GM12878 (cell line): ENCODE results near the gene MLKL. TPM values are rescaled to one million over a fixed set of nuclear protein-coding genes. Genes with fewer than 3 reads are reported as not detected.

ENCODE experiments used
- ATAC-seq: fragments of 200-7000 bp; cut with Tn5 transposase; 3 replicates; pipeline ENCODE4 v1.9.1; 2020; ENCODE audit warnings: mild to moderate bottlenecking, moderate library complexity
- BruUV-seq: library from RNA; stranded (reverse); fragments of 400-500 nt; replicated peaks from 2 replicates; lab custom pipeline; 2021; lab: Mats Ljungman, UMichigan
- CTCF ChIA-PET: fragments of 300-600 bp; sonication (Branson Sonifier 250); formaldehyde crosslinking; extraction: SDS; loops from one replicate; lab custom pipeline; 2021; ENCODE audit warnings: inconsistent platforms; lab: Yijun Ruan, JAX
- POLR2A ChIA-PET: fragments of 350-600 bp; formaldehyde crosslinking; extraction: SDS; loops from one replicate; lab custom pipeline; 2021; ENCODE audit warnings: inconsistent platforms; lab: Charles Lee
- RAD21 ChIA-PET: fragments of 300-600 bp; sonication (Branson Sonifier 250); formaldehyde crosslinking; loops from one replicate; lab custom pipeline; 2023; ENCODE audit warnings: antibody characterized with exemption; ENCODE audit not compliant: unreplicated experiment; lab: Charles Lee
- SMC1A ChIA-PET: fragments of 300-600 bp; sonication (Branson Sonifier 250); formaldehyde crosslinking; loops from one replicate; lab custom pipeline; 2023; ENCODE audit not compliant: unreplicated experiment, uncharacterized antibody; lab: Charles Lee
- DNase-seq: peaks from one replicate; pipeline ENCODE4 v3.0.0-alpha.2; 2011; ENCODE audit warnings: low read depth, low spot score
- FAIRE-seq: peaks from 3 replicates; lab custom pipeline; 2011; peaks lifted over from hg19 to GRCh38; lab: Jason Lieb, UNC
- H2AFZ ChIP-seq: 2 replicates; pipeline ENCODE4 v1.6.0; 2011; ENCODE audit warnings: low read depth, low read length, control low read depth; ENCODE audit not compliant: control insufficient read depth
- H3K27ac ChIP-seq: 2 replicates; pipeline ENCODE4 v1.5.1; 2011; ENCODE audit warnings: control low read depth; ENCODE audit not compliant: control insufficient read depth, insufficient read depth
- H3K27me3 ChIP-seq, 2 experiments: replicated peaks in 1 of 2; 2 replicates each; pipeline versions ENCODE4 v1.6.0 to v1.6.1; 2011; ENCODE audit warnings: low read length in 1 of 2; ENCODE audit not compliant: control insufficient read depth in 2 of 2, insufficient read depth in 2 of 2
- H3K36me3 ChIP-seq, 2 experiments: 2 replicates each; pipeline ENCODE4 v1.5.1; 2011; ENCODE audit warnings: low read length in 1 of 2; ENCODE audit not compliant: control insufficient read depth in 2 of 2, insufficient read depth in 2 of 2
- H3K4me1 ChIP-seq: 2 replicates; pipeline ENCODE4 v1.6.1; 2011; ENCODE audit warnings: mild to moderate bottlenecking, low read length, moderate library complexity, mixed read lengths; ENCODE audit not compliant: control insufficient read depth, insufficient read depth
- H3K4me2 ChIP-seq: 2 replicates; pipeline ENCODE4 v1.6.0; 2011; ENCODE audit warnings: control low read depth; ENCODE audit not compliant: control insufficient read depth, insufficient read depth
- H3K4me3 ChIP-seq: fragments of 200-600 bp; sonication (generic); 2 replicates; pipeline ENCODE4 v1.5.1; 2016
- H3K79me2 ChIP-seq: 2 replicates; pipeline ENCODE4 v1.6.0; 2011; ENCODE audit warnings: low read length; ENCODE audit not compliant: control insufficient read depth, insufficient read depth
- H3K9ac ChIP-seq: 2 replicates; pipeline ENCODE4 v1.8.0; 2011; ENCODE audit warnings: low read length, control low read depth, mixed read lengths; ENCODE audit not compliant: control insufficient read depth, insufficient read depth
- H3K9me3 ChIP-seq: replicated peaks from 3 replicates; pipeline ENCODE4 v1.5.1; 2011; ENCODE audit warnings: mild to moderate bottlenecking, low read length; ENCODE audit not compliant: control insufficient read depth, insufficient read depth
- H4K20me1 ChIP-seq: 2 replicates; pipeline ENCODE4 v1.6.0; 2011; ENCODE audit not compliant: control insufficient read depth, insufficient read depth
- BACH1 ChIP-seq: fragments of 450-650 bp; IDR thresholded peaks from 2 replicates; pipeline ENCODE4 v1.6.1; 2017; ENCODE audit warnings: mild to moderate bottlenecking, borderline replicate concordance
- BHLHE40 ChIP-seq, 2 experiments: fragments of 450-650 bp in 1 of 2; IDR thresholded peaks; 2 replicates each; pipeline ENCODE4 v1.6.1; 2011 to 2017; ENCODE audit warnings: low read depth in 2 of 2, borderline replicate concordance in 1 of 2, improper control_type of control experiment in 1 of 2, low read length in 1 of 2, mild to moderate bottlenecking in 1 of 2
- CHD4 ChIP-seq: fragments of 200-600 bp; sonication (generic); IDR thresholded peaks from 2 replicates; pipeline ENCODE4 v1.6.1; 2016; ENCODE audit warnings: mild to moderate bottlenecking
- HCFC1 ChIP-seq: fragments of 150-350 bp; IDR thresholded peaks from 2 replicates; pipeline ENCODE4 v1.6.1; 2014; ENCODE audit warnings: low read length
- IRF5 ChIP-seq: fragments of 450-650 bp; IDR thresholded peaks from 2 replicates; pipeline ENCODE4 v1.6.1; 2017; ENCODE audit warnings: borderline replicate concordance
- NFYB ChIP-seq: IDR thresholded peaks from 2 replicates; pipeline ENCODE4 v1.6.1; 2011; ENCODE audit warnings: low read depth, mild to moderate bottlenecking, low read length, improper control_type of control experiment, moderate library complexity; ENCODE audit not compliant: insufficient read depth
- NR2C1 ChIP-seq: fragments of 450-650 bp; IDR thresholded peaks from 2 replicates; pipeline ENCODE4 v1.6.1; 2017; ENCODE audit warnings: antibody characterized with exemption, mild to moderate bottlenecking, moderate library complexity
- REST ChIP-seq: IDR thresholded peaks from 2 replicates; pipeline ENCODE4 v1.6.1; 2012; ENCODE audit warnings: mild to moderate bottlenecking, low read depth, low read length
- SIX5 ChIP-seq: IDR thresholded peaks from 2 replicates; pipeline ENCODE4 v1.6.1; 2011; ENCODE audit warnings: mild to moderate bottlenecking, low read depth, low read length, moderate library complexity; ENCODE audit not compliant: severe bottlenecking
- SREBF1 ChIP-seq: IDR thresholded peaks from 2 replicates; pipeline ENCODE4 v1.6.1; 2012; ENCODE audit warnings: mild to moderate bottlenecking, low read length
- TARDBP ChIP-seq: IDR thresholded peaks from 2 replicates; pipeline ENCODE4 v1.6.1; 2016; ENCODE audit warnings: borderline replicate concordance
- WGBS: methylation state at CpG from one replicate; pipeline ENCODE4 v1.1.6; 2016; ENCODE audit warnings: low lambda C conversion rate; ENCODE audit not compliant: insufficient replicate concordance, insufficient coverage; ENCODE audit errors: missing lambda C conversion rate; 5-methylcytosine and 5-hydroxymethylcytosine counted together
- in situ Hi-C: fragments of 300-500 bp; cut with MboI; formaldehyde crosslinking; loops from 9 replicates; pipeline ENCODE4 v1.14.3; 2018; ENCODE audit warnings: mixed read lengths
- intact Hi-C: fragments of 100-400 bp; cut with micrococcal nuclease; formaldehyde crosslinking; loops from one replicate; pipeline ENCODE4 v1.14.2; 2022; ENCODE audit not compliant: unreplicated experiment
- polyA plus RNA-seq, 11 experiments: library from polyadenylated mRNA; depleted of rRNA in 4 of 11; unstranded in 6 of 11; stranded (reverse) in 5 of 11; fragments of >200 nt; fragmentation: Nextera tagmentation in 4 of 11; fragmentation: Illumina TruSeq in 1 of 11; extraction: Ambion mirVana in 4 of 11; extraction: Trizol in 1 of 11; gene quantifications; 1 replicate in 1 of 11; 2 replicates in 10 of 11; pipeline versions ENCODE4 v1.2.1 to v1.2.3, GENCODE V29; 2011 to 2016; ENCODE audit warnings: inconsistent platforms in 2 of 11, missing spikeins in 2 of 11, low read depth in 1 of 11
- total RNA-seq, 4 experiments: library from RNA; depleted of rRNA in 3 of 4; stranded (reverse); fragments of >200 nt in 3 of 4; fragmentation: Illumina TruSeq in 1 of 4; extraction: Trizol in 1 of 4; gene quantifications; 2 replicates each; pipeline versions ENCODE4 v1.2.1 to v1.2.3, GENCODE V29; 2013 to 2021
- TF ChIP-seq, protein P1 (sequence below): fragments of 450-650 bp; IDR thresholded peaks from 2 replicates; pipeline ENCODE4 v1.6.1; 2017; ENCODE audit warnings: low read depth, mild to moderate bottlenecking, moderate library complexity
- TF ChIP-seq, protein P2 (sequence below): IDR thresholded peaks from 2 replicates; pipeline ENCODE4 v1.6.1; 2011; ENCODE audit warnings: low read depth, mild to moderate bottlenecking, low read length, moderate library complexity, borderline replicate concordance; ENCODE audit errors: extremely low read depth
- TF ChIP-seq, protein P3 (sequence below): IDR thresholded peaks from 2 replicates; pipeline ENCODE4 v1.6.1; 2012; ENCODE audit warnings: low read depth, low read length, improper control_type of control experiment

The MLKL gene
- total and polyA plus RNA-seq, 10 of the 15 experiments (the other 5 are each of a cell fraction or from before 2014, with no cell fraction given), result 3.8 to 14.5 (median 11.2) TPM

- FAIRE-seq (peak; percentile 88), ATAC-seq (peak; percentile 85), DNase-seq (peak; percentile 72)
- no TSS peak for BruUV-seq
- Histone ChIP-seq H3K36me3 (0 out of 4 replicates have a peak, but pooled peaks cover 0 to 4% of the 10 kb centered on the region in 2 experiments), H3K27me3 (no peaks in the 10 kb centered on the region), H2AFZ (peak overlapping the region; percentile 33), H3K27ac (no peak overlapping the region), H3K9ac (no peak overlapping the region), H3K9me3 (no peaks in the 10 kb centered on the region), H4K20me1 (no peaks in the 10 kb centered on the region), H3K4me1 (peaks cover 2% of the 10 kb centered on the region; the same call in 1 of the 2 replicates), H3K79me2 (peaks cover 11% of the 10 kb centered on the region), H3K4me3 (peak overlapping the region; percentile 33; the same call in 1 of the 2 replicates), H3K4me2 (no peak overlapping the region)
- ChIA-PET RAD21 (no interaction called here), SMC1A (interaction anchor here (0.8 to 2.0 kb wide), 6 partner anchors 29 to 294 kb away, joined by 3 to 7 read pairs (median 4); partner anchors contain the start of genes RFWD3 and WDR59), CTCF (interaction anchor here (0.7 to 1.2 kb wide), 4 partner anchors 14 to 167 kb away, joined by 3 to 7 read pairs (median 4); no protein-coding TSS in a partner anchor), POLR2A (interaction anchor here (0.6 to 1.5 kb wide), 2 partner anchors 29 to 794 kb away, joined by 3 to 9 read pairs; partner anchors contain the start of gene RFWD3)
- WGBS, result 54% methylated on average over 19 of the region's 19 CpGs
- intact Hi-C loops, result no loop called here
- in situ Hi-C loops, result no loop called here
- TF ChIP-seq SIX5 (peak; percentile 93), TARDBP (peak; percentile 61), REST (no peak), SREBF1 (peak; percentile 45; the same call in 1 of the 2 replicates), CHD4 (no peak), BHLHE40 (IDR thresholded peaks at IDR 0.05; ENCODE audit: borderline replicate concordance in 1 of 2, low read depth in 2 of 2, low read length in 1 of 2) (peak; percentile 41 to 74; a peak in 2 of 4 replicates), BACH1 (no peak), NFYB (peak; percentile 100), HCFC1 (peak; percentile 92), NR2C1 (peak; percentile 21; the same call in 1 of the 2 replicates), IRF5 (no peak)
- TF ChIP-seq, protein P1, sequence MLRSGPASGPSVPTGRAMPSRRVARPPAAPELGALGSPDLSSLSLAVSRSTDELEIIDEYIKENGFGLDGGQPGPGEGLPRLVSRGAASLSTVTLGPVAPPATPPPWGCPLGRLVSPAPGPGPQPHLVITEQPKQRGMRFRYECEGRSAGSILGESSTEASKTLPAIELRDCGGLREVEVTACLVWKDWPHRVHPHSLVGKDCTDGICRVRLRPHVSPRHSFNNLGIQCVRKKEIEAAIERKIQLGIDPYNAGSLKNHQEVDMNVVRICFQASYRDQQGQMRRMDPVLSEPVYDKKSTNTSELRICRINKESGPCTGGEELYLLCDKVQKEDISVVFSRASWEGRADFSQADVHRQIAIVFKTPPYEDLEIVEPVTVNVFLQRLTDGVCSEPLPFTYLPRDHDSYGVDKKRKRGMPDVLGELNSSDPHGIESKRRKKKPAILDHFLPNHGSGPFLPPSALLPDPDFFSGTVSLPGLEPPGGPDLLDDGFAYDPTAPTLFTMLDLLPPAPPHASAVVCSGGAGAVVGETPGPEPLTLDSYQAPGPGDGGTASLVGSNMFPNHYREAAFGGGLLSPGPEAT, result no peak
- TF ChIP-seq, protein P2, sequence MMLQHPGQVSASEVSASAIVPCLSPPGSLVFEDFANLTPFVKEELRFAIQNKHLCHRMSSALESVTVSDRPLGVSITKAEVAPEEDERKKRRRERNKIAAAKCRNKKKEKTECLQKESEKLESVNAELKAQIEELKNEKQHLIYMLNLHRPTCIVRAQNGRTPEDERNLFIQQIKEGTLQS, result peak; percentile 98
- TF ChIP-seq, protein P3, sequence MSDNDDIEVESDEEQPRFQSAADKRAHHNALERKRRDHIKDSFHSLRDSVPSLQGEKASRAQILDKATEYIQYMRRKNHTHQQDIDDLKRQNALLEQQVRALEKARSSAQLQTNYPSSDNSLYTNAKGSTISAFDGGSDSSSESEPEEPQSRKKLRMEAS, result peak; percentile 89
These were observed 4.9 kb downstream of the MLKL start for GRCh38 chr16:74695450-74696422.
